GM12875 (cell line): Measurements from ENCODE around the gene ARPC4.

Experiments used
- H3K4me3 ChIP-seq: one replicate; pipeline ENCODE4 v1.5.1; 2011; ENCODE audit warnings: low read depth, low read length, control low read depth
- TF ChIP-seq, protein P1 (sequence below): IDR thresholded peaks from 2 replicates; pipeline ENCODE4 v1.5.1; 2011; ENCODE audit warnings: low read depth, mild to moderate bottlenecking, control low read depth, inconsistent platforms, low read length, moderate library complexity, borderline replicate concordance; ENCODE audit not compliant: insufficient read depth

Gene ARPC4

DNA sequence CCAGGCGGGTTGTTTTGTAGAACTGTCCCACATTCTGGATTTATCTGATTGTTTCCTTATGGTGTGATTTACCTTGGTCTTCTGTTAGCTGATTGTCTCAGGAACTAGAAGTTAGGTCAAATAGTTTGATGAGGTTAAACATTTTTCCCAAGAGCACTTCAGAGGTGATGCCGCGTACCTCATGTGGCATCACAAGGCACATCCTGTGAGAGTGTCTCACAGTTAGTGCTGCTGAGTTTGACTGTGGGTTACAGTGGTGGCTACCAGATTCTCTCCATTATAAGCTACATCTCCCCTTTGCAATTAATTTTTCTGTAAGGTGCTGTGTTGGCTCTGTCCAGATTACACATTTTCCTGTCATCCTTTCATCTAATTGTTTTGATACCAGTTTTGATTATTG, 38.4 kb downstream of the ARPC4 start:
- no peak overlapping the region for H3K4me3 ChIP-seq

DNA sequence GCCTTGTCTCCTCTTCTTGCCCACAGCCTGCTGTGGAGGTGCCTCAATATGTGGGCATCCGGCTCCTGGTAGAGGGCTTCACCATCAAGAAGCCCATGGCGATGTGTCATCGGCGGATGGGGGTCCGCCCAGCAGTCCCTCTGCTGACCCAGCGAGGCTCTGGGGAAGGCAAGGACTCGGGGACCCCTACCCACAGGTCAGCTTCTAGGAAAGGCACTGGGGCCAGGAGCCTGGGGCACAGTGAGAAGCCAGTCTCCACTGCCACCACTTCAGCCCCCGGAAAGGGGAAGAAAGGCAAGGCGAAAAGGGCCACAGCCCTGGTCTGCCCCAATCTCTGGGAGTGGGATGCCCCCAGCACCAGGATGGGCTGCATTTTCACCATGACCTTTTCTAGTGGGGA, 40.2 kb downstream of the ARPC4 start:
- TF ChIP-seq, protein P1, sequence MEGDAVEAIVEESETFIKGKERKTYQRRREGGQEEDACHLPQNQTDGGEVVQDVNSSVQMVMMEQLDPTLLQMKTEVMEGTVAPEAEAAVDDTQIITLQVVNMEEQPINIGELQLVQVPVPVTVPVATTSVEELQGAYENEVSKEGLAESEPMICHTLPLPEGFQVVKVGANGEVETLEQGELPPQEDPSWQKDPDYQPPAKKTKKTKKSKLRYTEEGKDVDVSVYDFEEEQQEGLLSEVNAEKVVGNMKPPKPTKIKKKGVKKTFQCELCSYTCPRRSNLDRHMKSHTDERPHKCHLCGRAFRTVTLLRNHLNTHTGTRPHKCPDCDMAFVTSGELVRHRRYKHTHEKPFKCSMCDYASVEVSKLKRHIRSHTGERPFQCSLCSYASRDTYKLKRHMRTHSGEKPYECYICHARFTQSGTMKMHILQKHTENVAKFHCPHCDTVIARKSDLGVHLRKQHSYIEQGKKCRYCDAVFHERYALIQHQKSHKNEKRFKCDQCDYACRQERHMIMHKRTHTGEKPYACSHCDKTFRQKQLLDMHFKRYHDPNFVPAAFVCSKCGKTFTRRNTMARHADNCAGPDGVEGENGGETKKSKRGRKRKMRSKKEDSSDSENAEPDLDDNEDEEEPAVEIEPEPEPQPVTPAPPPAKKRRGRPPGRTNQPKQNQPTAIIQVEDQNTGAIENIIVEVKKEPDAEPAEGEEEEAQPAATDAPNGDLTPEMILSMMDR = no peak

More for the DNA sequence above, 38.4 kb downstream of the ARPC4 start:
- TF ChIP-seq, protein P1 = no peak

DNA sequence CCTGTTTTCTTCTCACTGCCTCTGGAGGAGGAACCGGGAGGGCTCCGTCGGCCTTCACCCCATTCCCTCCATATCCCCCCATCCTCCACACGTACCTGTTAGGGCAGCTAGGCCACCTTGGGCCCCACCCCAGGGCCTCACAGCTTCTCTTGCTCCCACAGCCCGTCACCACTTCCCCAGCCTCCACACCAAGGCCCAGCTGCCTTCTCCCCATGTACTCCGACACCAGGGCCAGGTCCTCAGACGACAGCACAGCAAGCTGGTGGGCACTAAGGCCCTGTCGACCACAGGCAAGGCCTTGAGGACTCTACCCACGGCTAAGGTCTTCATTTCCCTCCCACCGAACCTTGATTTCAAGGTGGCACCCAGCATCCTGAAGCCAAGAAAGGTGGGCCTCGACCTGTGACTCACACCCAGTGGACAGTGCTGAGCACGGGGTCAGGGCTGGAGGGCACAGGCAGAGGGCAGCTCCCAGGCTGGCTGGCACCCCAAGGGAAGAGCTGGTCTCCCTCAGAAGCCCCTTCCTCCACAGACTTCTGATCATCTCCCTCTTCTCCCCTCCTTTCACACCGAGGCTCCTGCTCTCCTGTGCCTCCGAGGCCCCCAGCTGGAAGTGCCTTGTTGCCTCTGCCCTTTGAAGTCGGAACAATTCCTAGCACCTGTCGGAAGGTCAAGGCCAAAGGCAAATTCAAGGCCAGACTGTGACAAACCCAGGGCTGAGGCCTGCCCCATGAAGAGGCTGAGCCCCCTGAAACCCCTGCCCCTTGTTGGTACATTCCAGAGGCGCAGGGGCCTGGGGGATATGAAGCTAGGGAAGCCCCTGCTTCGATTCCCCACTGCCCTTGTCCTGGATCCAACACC, 41.9 kb downstream of the ARPC4 start:
- TF ChIP-seq, protein P1 = no peak
- H3K4me3 ChIP-seq = no peak overlapping the region

More for the DNA sequence above, 40.2 kb downstream of the ARPC4 start:
- no peak overlapping the region for H3K4me3 ChIP-seq

DNA sequence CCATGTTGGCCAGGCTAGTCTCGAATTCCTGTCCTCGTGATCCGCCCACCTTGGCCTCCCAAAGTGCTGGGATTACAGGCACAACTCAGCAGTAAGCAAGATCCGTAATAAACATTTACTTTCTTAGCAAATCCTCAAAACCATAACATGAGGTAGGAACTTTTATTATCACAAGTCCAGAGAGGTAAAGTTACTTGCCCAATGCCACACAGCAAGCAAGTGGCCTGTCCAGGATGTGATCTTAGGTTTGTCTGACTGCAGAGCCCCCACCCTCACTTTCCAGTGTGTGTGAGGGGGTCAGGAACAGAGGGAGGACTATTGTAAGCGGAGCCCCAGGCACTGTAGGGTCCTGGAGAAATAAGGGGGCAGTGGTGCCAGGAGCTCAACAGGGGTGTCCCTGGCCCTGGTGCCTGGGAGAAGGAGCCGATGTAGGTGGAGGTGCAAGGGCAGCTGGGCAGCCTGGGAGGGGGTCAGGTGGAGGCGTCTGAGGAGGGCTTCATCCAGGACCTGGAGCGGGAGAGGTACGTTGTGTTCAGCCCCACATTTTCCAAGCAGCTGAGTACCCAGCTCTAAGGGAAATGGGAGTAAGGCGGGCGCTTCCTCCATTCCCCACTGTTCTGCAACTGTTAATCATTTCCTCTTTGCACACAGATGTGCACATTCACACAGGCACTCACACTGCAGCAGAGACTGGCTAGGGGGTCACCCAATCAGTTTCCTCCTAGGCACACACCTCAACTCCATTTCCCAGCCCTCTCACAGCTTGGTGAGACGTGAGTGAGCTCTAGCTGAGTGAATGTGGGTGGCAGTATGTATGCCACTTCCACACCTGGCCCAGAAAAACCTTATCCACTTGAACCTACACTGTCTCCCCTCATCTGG, 45.1 kb downstream of the ARPC4 start:
- no peak overlapping the region for H3K4me3 ChIP-seq
- TF ChIP-seq, protein P1 = no peak

DNA sequence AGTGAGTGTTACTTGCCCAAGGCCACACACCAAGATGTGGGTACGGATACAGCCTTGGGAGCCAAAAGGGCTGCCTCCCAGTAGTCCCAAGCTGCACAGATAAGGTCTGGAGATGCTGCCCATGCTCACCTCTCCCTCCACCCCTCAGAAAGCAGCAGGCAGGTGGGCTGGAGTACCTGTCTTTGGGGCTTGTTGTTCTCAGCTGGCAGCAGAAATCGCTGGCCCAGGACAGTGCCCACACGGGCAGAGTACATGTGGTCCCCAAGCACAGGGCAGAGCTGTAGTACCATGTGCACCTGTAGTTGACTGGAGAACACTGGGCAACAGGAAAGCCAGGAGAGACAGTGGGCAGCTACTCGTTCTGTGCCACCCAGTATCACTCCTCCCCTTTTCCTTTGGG, 46.0 kb downstream of the ARPC4 start:
- TF ChIP-seq, protein P1 = no peak
- no peak overlapping the region for H3K4me3 ChIP-seq

DNA sequence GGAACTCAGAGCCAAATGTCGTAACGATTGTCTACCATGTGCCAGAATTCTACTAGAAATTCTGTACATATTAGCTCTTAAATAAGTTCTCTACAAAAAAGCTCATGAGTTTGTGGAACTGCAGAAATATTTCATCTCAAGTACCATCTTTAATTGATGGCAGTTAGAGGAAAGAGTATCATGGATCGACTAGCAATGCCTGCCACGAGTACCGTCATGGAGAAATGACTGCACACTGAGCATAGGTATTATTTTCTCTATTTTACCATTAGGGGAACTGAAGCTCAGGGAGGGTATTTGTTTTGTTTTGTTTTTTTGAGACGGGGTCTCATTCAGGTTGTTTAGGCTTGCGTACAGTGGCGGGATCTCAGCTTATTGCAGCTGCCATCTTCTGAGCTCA, 48.1 kb downstream of the ARPC4 start:
- no peak overlapping the region for H3K4me3 ChIP-seq
- TF ChIP-seq, protein P1 = no peak
